ENCODE measurements around the gene GABBR1.
A peak's percentile ranks its signal among the peaks of the same experiment; 100 is the strongest.

The GABBR1 gene

GRCh38 chr6:29620630-29621029 is 12.4 kb downstream of the GABBR1 start:
- H3K4me3 ChIP-seq (ENCODE audit: low read depth, low read length) = no peak overlapping the region
- no peak for DNase-seq (ENCODE audit: low read depth)
- no peak for TF ChIP-seq CTCF (IDR thresholded peaks at IDR 0.05; ENCODE audit: low read depth, low read length, missing control alignments)

- DNase-seq (ENCODE audit: low read depth) = no peak
- TF ChIP-seq CTCF (IDR thresholded peaks at IDR 0.05; ENCODE audit: low read depth, low read length, missing control alignments) = no peak
- H3K4me3 ChIP-seq (ENCODE audit: low read depth, low read length) = no peak overlapping the region
These were observed 13.3 kb downstream of the GABBR1 start for GRCh38 chr6:29619578-29620160.

GRCh38 chr6:29617782-29618554 is 15.0 kb downstream of the GABBR1 start:
- no peak overlapping the region for H3K4me3 ChIP-seq (ENCODE audit: low read depth, low read length)
- no peak for DNase-seq (ENCODE audit: low read depth)
- TF ChIP-seq CTCF (IDR thresholded peaks at IDR 0.05; ENCODE audit: low read depth, low read length, missing control alignments) = peak; percentile 51

- H3K4me3 ChIP-seq (ENCODE audit: low read depth, low read length) = no peak overlapping the region
- no peak for DNase-seq (ENCODE audit: low read depth)
- TF ChIP-seq CTCF (IDR thresholded peaks at IDR 0.05; ENCODE audit: low read depth, low read length, missing control alignments) = no peak
These were observed 21.6 kb downstream of the GABBR1 start for GRCh38 chr6:29611426-29611825.

GRCh38 chr6:29610540-29610939 is 22.4 kb downstream of the GABBR1 start:
- DNase-seq (ENCODE audit: low read depth) = no peak
- no peak for TF ChIP-seq CTCF (IDR thresholded peaks at IDR 0.05; ENCODE audit: low read depth, low read length, missing control alignments)
- H3K4me3 ChIP-seq (ENCODE audit: low read depth, low read length) = no peak overlapping the region

GRCh38 chr6:29608131-29608530 is 24.9 kb downstream of the GABBR1 start:
- no peak for DNase-seq (ENCODE audit: low read depth)
- no peak overlapping the region for H3K4me3 ChIP-seq (ENCODE audit: low read depth, low read length)
- no peak for TF ChIP-seq CTCF (IDR thresholded peaks at IDR 0.05; ENCODE audit: low read depth, low read length, missing control alignments)

GRCh38 chr6:29603930-29604329 is 29.1 kb downstream of the GABBR1 start:
- TF ChIP-seq CTCF (IDR thresholded peaks at IDR 0.05; ENCODE audit: low read depth, low read length, missing control alignments) = no peak
- DNase-seq (ENCODE audit: low read depth) = no peak
- H3K4me3 ChIP-seq (ENCODE audit: low read depth, low read length) = no peak overlapping the region
